DOHH2 (cell line): ENCODE results near the gene PDE6D.

ENCODE experiments used
- H3F3A ChIP-seq: fragments of 200-600 bp; sonication (generic), shearing (Covaris generic); 2 replicates; pipeline ENCODE4 v1.6.0; 2016; ENCODE audit warnings: antibody characterized with exemption, mild to moderate bottlenecking; ENCODE audit not compliant: control insufficient read depth, insufficient read depth
- H3K27ac ChIP-seq: fragments of 200-600 bp; sonication (generic); 2 replicates; pipeline ENCODE4 v1.5.1; 2014; ENCODE audit warnings: low read depth, mild to moderate bottlenecking, low read length, moderate library complexity
- H3K27me3 ChIP-seq: fragments of 200-600 bp; sonication (generic); 2 replicates; pipeline ENCODE4 v1.6.1; 2014; ENCODE audit warnings: mild to moderate bottlenecking, low read length, mixed read lengths; ENCODE audit not compliant: control insufficient read depth
- H3K36me3 ChIP-seq: fragments of 200-600 bp; sonication (generic); 2 replicates; pipeline ENCODE4 v1.6.1; 2014; ENCODE audit warnings: mild to moderate bottlenecking, low read length, moderate library complexity, mixed read lengths; ENCODE audit not compliant: control insufficient read depth
- H3K4me1 ChIP-seq: fragments of 200-600 bp; sonication (generic); 2 replicates; pipeline ENCODE4 v1.6.1; 2014; ENCODE audit warnings: mild to moderate bottlenecking, low read length, mixed read lengths; ENCODE audit not compliant: control insufficient read depth
- H3K4me2 ChIP-seq: fragments of 200-600 bp; sonication (generic); 2 replicates; pipeline ENCODE4 v1.6.0; 2014; ENCODE audit warnings: mild to moderate bottlenecking, low read length, moderate library complexity
- H3K4me3 ChIP-seq: fragments of 200-600 bp; sonication (generic); 2 replicates; pipeline ENCODE4 v1.5.1; 2014; ENCODE audit warnings: mild to moderate bottlenecking, low read length, mixed read lengths
- H3K79me2 ChIP-seq: fragments of 200-600 bp; sonication (generic); 2 replicates; pipeline ENCODE4 v1.6.1; 2014; ENCODE audit warnings: mild to moderate bottlenecking, low read length, mixed read lengths; ENCODE audit not compliant: control insufficient read depth
- H3K9me2 ChIP-seq: fragments of 200-600 bp; sonication (generic); replicated peaks from 2 replicates; pipeline ENCODE4 v1.6.1; 2014; ENCODE audit warnings: mild to moderate bottlenecking, low read length, mixed read lengths; ENCODE audit not compliant: control insufficient read depth
- H3K9me3 ChIP-seq: fragments of 200-600 bp; sonication (generic); 2 replicates; pipeline ENCODE4 v1.6.1; 2014; ENCODE audit warnings: antibody characterized with exemption, low read length, mixed read lengths; ENCODE audit not compliant: control insufficient read depth, insufficient read depth
- H4K20me1 ChIP-seq: fragments of 200-600 bp; sonication (generic); 2 replicates; pipeline ENCODE4 v1.6.0; 2014; ENCODE audit warnings: low read depth, mild to moderate bottlenecking, antibody characterized with exemption, low read length, moderate library complexity; ENCODE audit not compliant: control insufficient read depth, insufficient read depth
- EZH2phosphoT487 ChIP-seq: fragments of 200-600 bp; sonication (generic); IDR thresholded peaks from 2 replicates; pipeline ENCODE4 v1.6.1; 2017; ENCODE audit warnings: borderline replicate concordance, mild to moderate bottlenecking, antibody characterized with exemption, low read length, moderate library complexity, mixed read lengths
- TF ChIP-seq, protein P1 (sequence below): fragments of 200-600 bp; sonication (generic); IDR thresholded peaks from one replicate; pipeline ENCODE4 v1.5.1; 2014; ENCODE audit warnings: antibody characterized with exemption, mild to moderate bottlenecking, low read depth, low read length; ENCODE audit not compliant: poor library complexity, severe bottlenecking

Gene PDE6D

DNA sequence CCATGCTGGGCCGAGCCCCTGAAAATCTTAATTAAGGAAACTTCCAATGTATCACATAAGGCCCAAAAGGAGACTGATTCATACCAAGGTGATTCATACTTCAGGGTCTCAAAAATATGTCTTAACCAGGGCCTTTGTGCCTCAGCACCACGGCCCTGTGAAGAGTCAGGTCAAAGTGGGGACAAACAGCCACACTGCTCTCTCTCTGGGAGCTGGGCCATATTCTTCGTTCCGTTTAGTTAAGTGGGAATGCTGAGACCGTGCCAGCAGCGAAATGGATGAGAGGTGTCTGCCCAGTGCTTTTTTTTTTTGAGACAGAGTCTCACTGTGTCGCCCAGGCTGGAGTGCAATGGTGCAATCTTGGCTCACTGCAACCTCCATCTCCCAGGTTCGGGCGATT is 82.1 kb downstream of the PDE6D start:
- H3K4me1 ChIP-seq, result peaks cover 7% of the 10 kb centered on the region
- H3K9me2 ChIP-seq, result no peaks in the 10 kb centered on the region
- no peaks in the 10 kb centered on the region for H3K79me2 ChIP-seq
- H3K27me3 ChIP-seq, result no peaks in the 10 kb centered on the region
- no peaks in the 10 kb centered on the region for H3K9me3 ChIP-seq
- no peak overlapping the region for H3K4me2 ChIP-seq
- H3K4me3 ChIP-seq, result no peak overlapping the region
- H3F3A ChIP-seq, result no peaks in the 10 kb centered on the region
- no peak overlapping the region for H3K27ac ChIP-seq
- no peaks in the 10 kb centered on the region for H3K36me3 ChIP-seq
- H4K20me1 ChIP-seq, result no peaks in the 10 kb centered on the region
- TF ChIP-seq, protein P1, sequence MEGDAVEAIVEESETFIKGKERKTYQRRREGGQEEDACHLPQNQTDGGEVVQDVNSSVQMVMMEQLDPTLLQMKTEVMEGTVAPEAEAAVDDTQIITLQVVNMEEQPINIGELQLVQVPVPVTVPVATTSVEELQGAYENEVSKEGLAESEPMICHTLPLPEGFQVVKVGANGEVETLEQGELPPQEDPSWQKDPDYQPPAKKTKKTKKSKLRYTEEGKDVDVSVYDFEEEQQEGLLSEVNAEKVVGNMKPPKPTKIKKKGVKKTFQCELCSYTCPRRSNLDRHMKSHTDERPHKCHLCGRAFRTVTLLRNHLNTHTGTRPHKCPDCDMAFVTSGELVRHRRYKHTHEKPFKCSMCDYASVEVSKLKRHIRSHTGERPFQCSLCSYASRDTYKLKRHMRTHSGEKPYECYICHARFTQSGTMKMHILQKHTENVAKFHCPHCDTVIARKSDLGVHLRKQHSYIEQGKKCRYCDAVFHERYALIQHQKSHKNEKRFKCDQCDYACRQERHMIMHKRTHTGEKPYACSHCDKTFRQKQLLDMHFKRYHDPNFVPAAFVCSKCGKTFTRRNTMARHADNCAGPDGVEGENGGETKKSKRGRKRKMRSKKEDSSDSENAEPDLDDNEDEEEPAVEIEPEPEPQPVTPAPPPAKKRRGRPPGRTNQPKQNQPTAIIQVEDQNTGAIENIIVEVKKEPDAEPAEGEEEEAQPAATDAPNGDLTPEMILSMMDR, result no peak
- TF ChIP-seq EZH2phosphoT487, result no peak

DNA sequence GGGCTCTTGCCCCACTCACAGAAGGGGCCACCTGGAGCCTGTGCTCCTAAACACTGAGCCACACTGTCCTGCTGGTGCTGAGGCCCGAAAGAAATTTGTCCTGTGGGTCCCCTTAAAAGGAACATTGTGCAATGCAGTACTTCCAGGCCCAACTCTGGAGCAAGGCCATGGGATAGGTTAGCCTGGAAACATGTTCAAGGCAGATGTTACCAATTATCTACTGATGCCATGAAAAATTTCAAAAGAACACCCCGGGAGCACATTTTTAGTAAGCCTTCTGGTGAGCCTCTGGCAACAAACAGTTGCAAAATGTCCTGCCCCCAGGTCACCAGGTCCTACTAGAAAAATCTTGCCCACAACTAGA is 85.1 kb downstream of the PDE6D start:
- peaks cover 6% of the 10 kb centered on the region for H3K4me1 ChIP-seq
- no peak for TF ChIP-seq EZH2phosphoT487
- TF ChIP-seq, protein P1, result no peak
- H3F3A ChIP-seq, result no peaks in the 10 kb centered on the region
- H3K36me3 ChIP-seq, result no peaks in the 10 kb centered on the region
- no peak overlapping the region for H3K4me2 ChIP-seq
- H3K4me3 ChIP-seq, result no peak overlapping the region
- no peak overlapping the region for H3K27ac ChIP-seq
- H3K27me3 ChIP-seq, result no peaks in the 10 kb centered on the region
- no peaks in the 10 kb centered on the region for H3K9me3 ChIP-seq
- no peaks in the 10 kb centered on the region for H3K9me2 ChIP-seq
- no peaks in the 10 kb centered on the region for H4K20me1 ChIP-seq
- no peaks in the 10 kb centered on the region for H3K79me2 ChIP-seq

DNA sequence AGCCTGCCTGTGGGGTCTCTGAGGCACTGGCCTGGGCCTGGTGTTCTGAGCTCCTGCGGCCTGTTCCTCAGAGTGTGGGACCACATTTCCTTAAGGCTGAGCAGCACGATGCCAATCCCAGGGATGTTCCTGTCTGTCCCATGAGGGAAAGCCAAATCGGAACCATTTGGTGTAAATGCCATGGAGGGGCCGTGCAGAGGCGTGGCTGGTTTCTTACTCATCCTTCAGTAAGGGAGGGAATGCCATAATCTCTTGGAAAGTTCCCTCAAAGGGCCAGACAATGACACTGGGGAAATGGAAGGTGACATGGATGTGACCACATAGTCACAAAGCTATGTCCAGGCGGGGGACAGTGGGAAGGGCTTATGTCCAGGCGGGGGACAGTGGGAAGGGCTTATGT is 87.1 kb downstream of the PDE6D start:
- Histone ChIP-seq H3K36me3 (no peaks in the 10 kb centered on the region), H3K4me1 (peaks cover 21% of the 10 kb centered on the region), H3K4me3 (no peak overlapping the region), H4K20me1 (no peaks in the 10 kb centered on the region), H3K4me2 (no peak overlapping the region), H3K27me3 (no peaks in the 10 kb centered on the region), H3K79me2 (no peaks in the 10 kb centered on the region), H3K9me3 (no peaks in the 10 kb centered on the region), H3F3A (no peaks in the 10 kb centered on the region), H3K9me2 (no peaks in the 10 kb centered on the region), H3K27ac (no peak overlapping the region)
- TF ChIP-seq, protein P1, result no peak
- TF ChIP-seq EZH2phosphoT487, result no peak

DNA sequence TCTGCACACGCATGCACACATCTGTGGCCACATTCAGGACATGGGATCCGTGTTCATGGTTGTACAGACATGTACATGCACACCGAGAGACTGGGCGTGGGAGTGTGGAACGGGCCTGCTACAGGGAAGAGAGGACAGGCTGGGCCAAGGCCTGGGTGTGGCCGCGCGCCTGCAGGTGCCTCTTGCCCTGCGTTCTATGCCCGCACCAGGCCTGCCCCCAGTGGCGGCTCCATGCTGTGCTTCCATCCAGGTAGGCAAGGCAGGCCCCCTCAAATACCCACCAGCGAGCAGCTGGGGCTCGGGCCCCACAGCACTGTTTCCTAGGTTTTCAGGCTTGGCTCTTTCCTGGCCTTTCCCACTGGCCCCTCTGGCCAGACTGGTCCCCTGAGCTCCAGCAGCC is 88.2 kb downstream of the PDE6D start:
- no peak overlapping the region for H3K4me2 ChIP-seq
- H3K4me3 ChIP-seq, result no peak overlapping the region
- no peaks in the 10 kb centered on the region for H3K36me3 ChIP-seq
- TF ChIP-seq, protein P1, result no peak
- no peak for TF ChIP-seq EZH2phosphoT487
- H3F3A ChIP-seq, result no peaks in the 10 kb centered on the region
- H3K9me3 ChIP-seq, result no peaks in the 10 kb centered on the region
- peaks cover 32% of the 10 kb centered on the region for H3K4me1 ChIP-seq
- no peaks in the 10 kb centered on the region for H3K27me3 ChIP-seq
- peaks cover 4% of the 10 kb centered on the region for H3K79me2 ChIP-seq
- no peaks in the 10 kb centered on the region for H3K9me2 ChIP-seq
- H3K27ac ChIP-seq, result no peak overlapping the region
- no peaks in the 10 kb centered on the region for H4K20me1 ChIP-seq
